AG04450 (cell line): Measurements from ENCODE around the gene HELZ. TPM values are rescaled to one million over a fixed set of nuclear protein-coding genes. Genes with fewer than 3 reads are reported as not detected.

Experiments
- CTCF ChIA-PET: fragments of 300-600, 350-600 bp; formaldehyde crosslinking; extraction: SDS; loops from one replicate; lab custom pipeline; 2022; ENCODE audit warnings: antibody characterized with exemption, inconsistent platforms; lab: Charles Lee
- POLR2A ChIA-PET: fragments of 350-600 bp; formaldehyde crosslinking; extraction: SDS; loops from one replicate; lab custom pipeline; 2021; ENCODE audit warnings: antibody characterized with exemption, inconsistent platforms; lab: Yijun Ruan, JAX
- DNase-seq: peaks from one replicate; pipeline ENCODE4 v3.0.0-alpha.2; 2011; ENCODE audit warnings: low read depth, low spot score
- H3K27ac ChIP-seq: one replicate; pipeline ENCODE4 v1.5.1; 2012; ENCODE audit warnings: low read depth, low read length, control low read depth
- H3K27me3 ChIP-seq: one replicate; pipeline ENCODE4 v1.6.0; 2012; ENCODE audit warnings: low read length; ENCODE audit not compliant: control insufficient read depth, insufficient read depth
- H3K4me3 ChIP-seq: 2 replicates; pipeline ENCODE4 v1.5.1; 2011; ENCODE audit warnings: mild to moderate bottlenecking, low read depth, low read length, control low read depth
- H3K9me3 ChIP-seq: 2 replicates; pipeline ENCODE4 v1.5.1; 2012; ENCODE audit warnings: low read length; ENCODE audit not compliant: control insufficient read depth, insufficient read depth
- CTCF ChIP-seq: IDR thresholded peaks from 2 replicates; pipeline ENCODE4 v1.5.1; 2011; ENCODE audit warnings: low read depth, low read length, control low read depth, inconsistent platforms
- polyA plus RNA-seq: library from polyadenylated mRNA; depleted of rRNA; stranded (reverse); fragments of >200 nt; gene quantifications from 2 replicates; pipeline ENCODE4 v1.2.3, GENCODE V29; 2011

HELZ gene
- polyA plus RNA-seq, 1 experiment = 28.2 TPM

GRCh38 chr17:67232441-67232840 lies 12.6 kb downstream of the HELZ start:
- ChIA-PET CTCF (no interaction called here), POLR2A (interaction anchor here (0.7 kb wide), 1 partner anchor 13 kb away, joined by 13 read pairs; no protein-coding TSS in a partner anchor)
- no peak overlapping the region for H3K4me3 ChIP-seq
- H3K9me3 ChIP-seq = no peaks in the 10 kb centered on the region
- no peak for DNase-seq
- H3K27ac ChIP-seq = no peak overlapping the region
- TF ChIP-seq CTCF = no peak
- no peaks in the 10 kb centered on the region for H3K27me3 ChIP-seq

GRCh38 chr17:67229109-67229955 lies 15.7 kb downstream of the HELZ start:
- no peak for TF ChIP-seq CTCF
- POLR2A ChIA-PET = no interaction called here
- no peaks in the 10 kb centered on the region for H3K27me3 ChIP-seq
- CTCF ChIA-PET = no interaction called here
- DNase-seq = no peak
- H3K9me3 ChIP-seq = no peaks in the 10 kb centered on the region
- H3K4me3 ChIP-seq = no peak overlapping the region
- H3K27ac ChIP-seq = no peak overlapping the region

GRCh38 chr17:67227488-67227887 lies 17.5 kb downstream of the HELZ start:
- H3K27me3 ChIP-seq = no peaks in the 10 kb centered on the region
- TF ChIP-seq CTCF = no peak
- ChIA-PET POLR2A (no interaction called here), CTCF (interaction anchor here (0.6 to 0.8 kb wide), 2 partner anchors 12 to 113 kb away, joined by 3 to 6 read pairs; no protein-coding TSS in a partner anchor)
- H3K27ac ChIP-seq = no peak overlapping the region
- H3K4me3 ChIP-seq = no peak overlapping the region
- DNase-seq = no peak
- no peaks in the 10 kb centered on the region for H3K9me3 ChIP-seq

GRCh38 chr17:67225316-67225715 lies 19.7 kb downstream of the HELZ start:
- Histone ChIP-seq H3K4me3 (no peak overlapping the region), H3K9me3 (no peaks in the 10 kb centered on the region), H3K27ac (no peak overlapping the region), H3K27me3 (no peaks in the 10 kb centered on the region)
- ChIA-PET CTCF (no interaction called here), POLR2A (no interaction called here)
- no peak for DNase-seq
- TF ChIP-seq CTCF = no peak

GRCh38 chr17:67224736-67225135 lies 20.3 kb downstream of the HELZ start:
- no peak overlapping the region for H3K4me3 ChIP-seq
- no peak overlapping the region for H3K27ac ChIP-seq
- CTCF ChIA-PET = no interaction called here
- POLR2A ChIA-PET = no interaction called here
- H3K27me3 ChIP-seq = no peaks in the 10 kb centered on the region
- no peak for TF ChIP-seq CTCF
- DNase-seq = no peak
- H3K9me3 ChIP-seq = no peaks in the 10 kb centered on the region
